GM21737 (cell line): ENCODE results near the gene ZNF45.
"Not testable (repeated sequence)": the region's sequence is repeated elsewhere in the genome, so short reads cannot be mapped to it uniquely, and the experiment has no call there.

Source experiments
- ATAC-seq: cut with Tn5 transposase; IDR thresholded peaks from one replicate; pipeline ENCODE4 v1.9.1; 2021; ENCODE audit warnings: mild to moderate bottlenecking, moderate library complexity; ENCODE audit not compliant: unreplicated experiment

ZNF45 gene

GRCh38 chr19:43934985-43935708, at the start of gene ZNF45:
ZNF45 (minus strand) TSS chr19:43935282; CDS start chr19:43922185, 13,097 bp downstream.
- ATAC-seq: peak; percentile 95

DNA sequence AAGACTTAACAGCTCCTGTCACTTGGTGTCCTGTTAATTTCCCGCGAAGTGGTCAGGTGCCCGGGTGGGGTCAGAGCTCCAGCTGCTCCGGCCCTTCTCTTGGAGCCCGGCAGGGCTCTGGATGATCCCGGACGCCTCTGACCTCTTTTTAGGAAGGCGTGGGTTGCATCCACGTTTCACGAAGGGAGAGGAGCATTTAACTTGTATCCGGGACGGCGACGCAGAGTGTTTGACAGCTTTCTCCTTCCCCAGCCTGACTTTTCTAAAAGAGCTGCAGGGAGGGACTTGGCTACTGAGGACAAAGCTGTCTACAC, 49.6 kb upstream of the ZNF45 start:
- no peak for ATAC-seq

- ATAC-seq: peak; percentile 76
Observed at GRCh38 chr19:43983912-43984686, 49.0 kb upstream of the ZNF45 start, which contains the start of gene ZNF155. ZNF155 (plus strand) TSS chr19:43984188; CDS start chr19:43988544, 4,356 bp downstream.

- peak; percentile 20 for ATAC-seq
Observed at GRCh38 chr19:43983544-43983911, 48.4 kb upstream of the ZNF45 start.

GRCh38 chr19:43976732-43977131, 41.6 kb upstream of the ZNF45 start:
- ATAC-seq: no peak

DNA sequence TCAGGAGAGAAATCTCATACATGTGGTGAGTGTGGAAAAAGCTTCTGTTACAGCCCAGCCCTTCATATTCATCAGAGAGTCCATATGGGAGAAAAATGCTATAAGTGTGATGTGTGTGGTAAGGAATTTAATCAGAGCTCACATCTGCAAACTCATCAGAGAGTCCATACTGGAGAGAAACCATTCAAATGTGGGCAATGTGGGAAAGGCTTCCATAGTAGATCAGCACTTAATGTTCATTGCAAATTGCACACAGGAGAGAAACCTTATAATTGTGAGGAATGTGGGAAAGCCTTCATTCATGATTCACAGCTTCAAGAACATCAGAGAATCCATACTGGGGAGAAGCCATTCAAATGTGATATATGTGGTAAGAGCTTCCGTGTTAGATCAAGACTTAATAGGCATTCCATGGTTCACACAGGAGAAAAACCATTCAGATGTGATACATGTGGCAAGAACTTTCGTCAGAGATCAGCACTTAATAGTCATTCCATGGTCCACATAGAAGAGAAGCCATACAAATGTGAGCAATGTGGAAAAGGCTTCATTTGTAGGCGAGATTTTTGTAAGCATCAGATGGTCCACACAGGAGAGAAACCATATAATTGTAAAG, 31.1 kb upstream of the ZNF45 start:
- no peak for ATAC-seq

GRCh38 chr19:43960411-43960810, 25.3 kb upstream of the ZNF45 start:
- ATAC-seq: no peak

DNA sequence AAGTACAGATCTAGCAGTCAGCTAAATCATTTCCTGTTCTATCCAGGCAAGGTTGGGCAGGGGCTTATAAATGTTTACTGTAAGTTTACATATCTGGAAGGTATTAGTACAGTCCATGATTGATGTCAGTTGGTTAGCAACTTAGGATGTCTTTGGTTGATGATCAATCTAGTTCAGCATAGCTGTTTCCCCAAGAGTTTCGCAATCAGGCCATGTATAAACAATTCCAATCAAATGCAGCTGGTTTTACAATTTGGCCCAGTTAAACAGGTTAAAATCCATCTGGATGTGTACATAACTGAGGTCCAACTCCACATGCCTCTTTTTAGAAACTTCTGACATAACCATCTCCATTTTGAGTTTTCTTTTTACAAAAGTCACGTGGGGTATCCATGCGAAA, 22.8 kb upstream of the ZNF45 start:
- no peak for ATAC-seq

- ATAC-seq: no peak
Observed at GRCh38 chr19:43956827-43957226, 21.7 kb upstream of the ZNF45 start.

DNA sequence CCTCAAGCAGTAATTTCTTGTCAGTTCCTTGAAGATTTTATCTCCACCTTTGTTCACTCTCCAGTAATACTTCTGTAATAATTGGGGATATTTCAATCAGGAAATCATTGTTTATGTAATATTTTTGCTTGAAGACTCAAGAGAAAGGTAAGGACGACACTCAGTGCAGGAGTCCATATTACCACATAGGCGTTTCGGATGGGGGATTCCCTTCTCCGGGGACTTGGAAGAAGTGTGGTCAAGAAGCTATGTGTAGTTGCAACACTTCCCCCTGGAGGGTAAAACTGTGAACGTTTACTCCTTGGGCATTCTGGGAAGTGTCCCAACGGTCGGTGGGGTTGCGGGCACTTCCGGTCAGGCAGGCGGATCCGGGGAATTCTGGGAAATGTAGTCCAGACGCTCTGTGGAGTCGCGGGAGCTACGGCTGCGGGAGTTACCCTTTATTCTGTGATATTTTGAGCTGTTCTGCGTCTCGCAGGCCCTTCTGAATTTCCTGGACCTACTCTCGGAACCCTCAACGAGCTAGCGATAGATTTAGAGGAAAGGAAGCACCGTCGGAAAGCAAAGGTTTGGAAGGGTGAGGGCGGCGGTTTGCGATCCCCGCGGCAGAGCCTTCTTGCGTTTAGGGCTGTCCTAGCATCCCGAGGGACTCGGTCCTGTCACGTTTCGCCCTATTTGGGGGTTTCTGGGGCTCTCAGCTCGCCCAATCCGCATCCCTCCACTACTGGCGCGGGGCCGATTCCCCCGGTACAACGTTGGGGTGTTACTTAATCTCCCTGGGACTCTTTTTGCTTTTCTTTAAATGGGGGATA, 16.0 kb upstream of the ZNF45 start, which contains the start of gene ZNF221:
ZNF221 (plus strand) TSS at position 395 of the 812 bp plus-strand sequence. CDS start 11,499 bp downstream, outside the sequence.
- ATAC-seq: peak; percentile 83

- not testable (repeated sequence) for ATAC-seq
Observed at GRCh38 chr19:43949803-43950202, 14.7 kb upstream of the ZNF45 start.

DNA sequence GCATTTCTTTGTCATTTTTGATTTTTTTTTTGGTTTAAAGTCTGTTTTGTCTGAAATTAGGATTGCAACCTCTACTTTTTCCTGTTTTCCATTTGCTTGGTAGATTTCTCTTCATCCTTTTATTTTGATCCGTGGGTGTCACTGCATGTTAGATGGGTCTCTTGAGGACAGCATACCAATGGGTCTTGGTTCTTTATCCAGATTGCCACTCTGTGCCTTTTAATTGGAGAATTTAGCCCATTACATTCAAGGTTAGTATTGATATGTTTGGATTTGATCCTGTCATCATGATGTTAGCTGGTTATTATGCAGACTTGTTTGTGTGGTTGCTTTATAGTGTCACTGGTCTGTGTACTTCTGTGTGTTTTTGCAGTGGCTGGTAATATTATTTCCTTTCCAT, 12.3 kb upstream of the ZNF45 start:
- ATAC-seq: not testable (repeated sequence)

DNA sequence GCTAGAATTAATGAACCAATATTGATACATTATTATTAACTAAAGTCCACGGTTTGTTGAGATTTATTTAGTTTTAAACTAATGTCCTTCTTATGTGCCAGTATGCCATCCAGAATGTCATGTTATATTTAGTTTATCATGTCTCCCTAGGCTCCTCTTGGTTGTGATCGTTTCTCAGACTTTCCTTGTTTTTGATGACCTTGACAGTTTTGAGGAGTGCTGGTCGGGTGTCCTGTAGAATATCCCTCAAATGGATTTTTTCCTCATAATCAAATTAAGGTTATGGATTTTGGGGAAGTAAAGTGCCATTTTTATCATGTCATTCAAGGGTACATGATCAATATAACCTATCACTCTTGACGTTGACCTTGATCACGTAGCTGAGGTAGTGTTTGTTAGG, 6.1 kb upstream of the ZNF45 start:
- ATAC-seq: no peak

GRCh38 chr19:43940719-43941118, 5.6 kb upstream of the ZNF45 start:
- no peak for ATAC-seq

DNA sequence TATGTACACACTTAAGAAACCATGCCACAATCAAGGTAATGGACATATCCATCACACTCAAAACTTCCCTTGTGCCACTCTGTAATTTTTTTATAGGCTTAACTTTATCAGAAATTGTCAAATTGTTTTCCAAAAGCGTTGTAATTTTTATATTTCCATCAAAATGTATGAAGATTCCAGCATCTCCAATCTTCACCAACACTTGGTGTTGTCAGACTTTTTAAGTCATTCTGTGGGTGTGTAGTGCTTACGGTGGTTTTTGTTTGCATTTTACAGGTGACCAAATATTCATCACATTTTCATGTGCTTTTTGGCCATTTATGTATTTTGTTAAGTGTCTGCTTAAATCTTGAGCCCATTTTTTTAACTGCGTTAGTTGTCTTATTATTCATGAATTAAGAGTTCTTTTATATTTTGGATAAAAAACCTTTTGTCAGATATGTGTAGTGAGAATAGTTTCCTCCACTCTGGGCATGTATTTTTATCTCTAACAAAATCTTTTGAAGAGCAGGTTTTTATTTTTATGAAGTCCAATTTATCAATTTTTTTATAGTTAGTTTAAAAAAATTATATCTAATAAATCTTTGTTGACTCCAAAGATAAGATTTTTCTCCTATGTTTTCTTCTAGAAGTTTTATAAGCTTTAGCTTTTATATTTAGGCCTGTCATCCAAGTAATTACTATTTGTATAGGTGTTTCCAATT, 4.6 kb upstream of the ZNF45 start:
- ATAC-seq: no peak

- ATAC-seq: no peak
Observed at GRCh38 chr19:43936188-43936587, 1.1 kb upstream of the ZNF45 start.

DNA sequence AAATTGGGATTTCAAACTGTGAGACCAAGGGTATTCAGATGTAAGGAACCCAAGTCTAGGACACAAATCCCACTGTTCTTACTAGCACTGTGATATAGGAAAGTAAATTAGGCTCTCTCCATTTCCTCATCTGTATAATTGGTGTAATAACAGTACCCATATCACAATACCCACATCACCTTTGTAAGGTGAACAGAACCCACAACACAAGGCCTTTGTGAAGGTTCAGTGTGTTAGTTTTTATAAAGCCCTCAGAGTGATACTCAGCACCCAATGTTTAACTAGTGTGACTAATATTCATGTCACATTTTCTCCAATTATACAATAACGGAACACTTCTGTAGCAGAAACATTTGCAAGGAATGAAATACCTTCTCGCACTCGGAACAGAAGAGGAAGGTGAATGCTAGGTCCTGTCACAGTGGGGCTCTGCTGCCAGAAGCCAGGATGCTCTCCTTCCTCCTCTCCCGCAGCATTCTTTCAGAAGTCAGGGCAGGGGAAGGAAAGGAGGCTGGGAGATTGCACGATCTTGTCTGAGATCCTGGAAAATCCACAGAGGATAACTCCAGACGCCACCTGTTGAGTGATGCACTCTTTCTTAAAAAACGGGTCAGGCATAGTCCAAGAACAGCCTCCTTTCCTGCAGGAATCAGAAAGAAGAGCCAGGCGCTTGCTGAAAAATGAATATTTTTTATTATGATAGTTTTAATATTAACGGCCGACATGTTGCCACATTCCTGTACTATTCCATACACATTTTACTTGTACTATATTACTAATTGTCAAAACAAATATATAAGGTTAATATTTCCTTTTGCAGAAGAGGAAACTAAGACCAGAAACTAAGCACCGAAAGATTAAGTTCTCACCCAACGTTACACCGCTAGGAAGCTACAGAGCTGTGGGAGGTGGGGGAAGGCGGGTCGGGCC, 762 bp downstream of the ZNF45 start:
- ATAC-seq: no peak

DNA sequence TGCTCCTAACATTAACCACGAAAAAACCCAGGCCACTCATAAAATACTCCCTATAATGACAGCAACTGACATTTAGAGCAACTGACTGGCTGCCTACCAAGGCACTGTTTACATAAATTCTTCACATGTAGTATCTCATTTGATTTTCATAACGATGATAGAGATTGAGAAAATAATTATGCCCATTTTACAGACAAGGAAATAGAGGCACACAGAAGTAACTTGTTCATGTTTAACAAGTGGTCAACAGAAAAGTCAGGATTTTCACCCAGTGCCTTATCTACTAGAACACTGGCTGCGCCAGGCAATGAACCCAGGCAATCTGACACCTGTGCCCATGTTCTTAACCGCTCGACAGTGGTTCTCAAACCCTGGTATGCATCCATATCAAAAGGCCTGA, 6.3 kb downstream of the ZNF45 start:
- ATAC-seq: no peak

DNA sequence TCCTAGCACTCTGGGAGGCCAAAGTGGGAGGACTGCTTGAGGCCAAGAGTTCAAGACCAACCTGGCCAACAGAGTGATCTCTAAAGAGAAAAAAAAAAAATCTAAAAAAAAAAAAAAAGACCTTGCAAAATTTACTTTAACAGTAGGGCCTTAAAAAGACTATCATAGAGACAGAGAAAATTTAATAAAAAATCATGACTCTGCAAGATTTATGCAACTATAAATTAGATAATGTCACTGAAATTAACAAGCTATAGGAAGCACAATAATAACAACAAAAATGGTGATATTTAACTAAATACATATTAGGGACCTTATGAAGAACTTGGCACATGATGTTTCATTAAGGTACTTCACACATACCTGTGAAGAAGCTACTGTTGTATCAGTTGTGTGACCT, 11.2 kb downstream of the ZNF45 start:
- ATAC-seq: no peak
